ENCODE data around the gene KATNAL1. TPM values are rescaled to one million over a fixed set of nuclear protein-coding genes. Genes with fewer than 3 reads are reported as not detected.

The KATNAL1 gene
- total RNA-seq, 1 experiment from 2014 or later: 6.1 TPM

- Mint-ChIP-seq H3K36me3 (ENCODE audit: insufficient read depth, unreplicated experiment) (peaks cover 12% of the 10 kb centered on the region), H3K4me1 (ENCODE audit: insufficient read depth, unreplicated experiment) (no peaks in the 10 kb centered on the region), H3K27me3 (ENCODE audit: insufficient read depth, unreplicated experiment) (no peaks in the 10 kb centered on the region), H3K9me3 (ENCODE audit: unreplicated experiment) (no peaks in the 10 kb centered on the region), H3K27ac (ENCODE audit: low read depth, unreplicated experiment) (no peak overlapping the region), H3K4me3 (ENCODE audit: unreplicated experiment) (no peak overlapping the region)
- ChIA-PET POLR2A (interaction anchor here (0.6 kb wide), 1 partner anchor 203 kb away, joined by 3 read pairs; no protein-coding TSS in a partner anchor), CTCF (interaction anchor here (0.6 kb wide), 1 partner anchor 59 kb away, joined by 3 read pairs; no protein-coding TSS in a partner anchor)
- intact Hi-C loops (cut with micrococcal nuclease): no loop called here
- TF ChIP-seq, protein P1, sequence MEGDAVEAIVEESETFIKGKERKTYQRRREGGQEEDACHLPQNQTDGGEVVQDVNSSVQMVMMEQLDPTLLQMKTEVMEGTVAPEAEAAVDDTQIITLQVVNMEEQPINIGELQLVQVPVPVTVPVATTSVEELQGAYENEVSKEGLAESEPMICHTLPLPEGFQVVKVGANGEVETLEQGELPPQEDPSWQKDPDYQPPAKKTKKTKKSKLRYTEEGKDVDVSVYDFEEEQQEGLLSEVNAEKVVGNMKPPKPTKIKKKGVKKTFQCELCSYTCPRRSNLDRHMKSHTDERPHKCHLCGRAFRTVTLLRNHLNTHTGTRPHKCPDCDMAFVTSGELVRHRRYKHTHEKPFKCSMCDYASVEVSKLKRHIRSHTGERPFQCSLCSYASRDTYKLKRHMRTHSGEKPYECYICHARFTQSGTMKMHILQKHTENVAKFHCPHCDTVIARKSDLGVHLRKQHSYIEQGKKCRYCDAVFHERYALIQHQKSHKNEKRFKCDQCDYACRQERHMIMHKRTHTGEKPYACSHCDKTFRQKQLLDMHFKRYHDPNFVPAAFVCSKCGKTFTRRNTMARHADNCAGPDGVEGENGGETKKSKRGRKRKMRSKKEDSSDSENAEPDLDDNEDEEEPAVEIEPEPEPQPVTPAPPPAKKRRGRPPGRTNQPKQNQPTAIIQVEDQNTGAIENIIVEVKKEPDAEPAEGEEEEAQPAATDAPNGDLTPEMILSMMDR (IDR thresholded peaks at IDR 0.05; ENCODE audit: unreplicated experiment): no peak
- peak; percentile 26 for DNase-seq (ENCODE audit: unreplicated experiment)
- no TSS peak for BruUV-seq (replicated peaks)
Observed at GRCh38 chr13:30191491-30192100, 115.8 kb downstream of the KATNAL1 start.

- TF ChIP-seq, protein P1 (IDR thresholded peaks at IDR 0.05; ENCODE audit: unreplicated experiment): no peak
- CTCF ChIA-PET: no interaction called here
Observed at GRCh38 chr13:30186634-30187415, 120.5 kb downstream of the KATNAL1 start.

DNA sequence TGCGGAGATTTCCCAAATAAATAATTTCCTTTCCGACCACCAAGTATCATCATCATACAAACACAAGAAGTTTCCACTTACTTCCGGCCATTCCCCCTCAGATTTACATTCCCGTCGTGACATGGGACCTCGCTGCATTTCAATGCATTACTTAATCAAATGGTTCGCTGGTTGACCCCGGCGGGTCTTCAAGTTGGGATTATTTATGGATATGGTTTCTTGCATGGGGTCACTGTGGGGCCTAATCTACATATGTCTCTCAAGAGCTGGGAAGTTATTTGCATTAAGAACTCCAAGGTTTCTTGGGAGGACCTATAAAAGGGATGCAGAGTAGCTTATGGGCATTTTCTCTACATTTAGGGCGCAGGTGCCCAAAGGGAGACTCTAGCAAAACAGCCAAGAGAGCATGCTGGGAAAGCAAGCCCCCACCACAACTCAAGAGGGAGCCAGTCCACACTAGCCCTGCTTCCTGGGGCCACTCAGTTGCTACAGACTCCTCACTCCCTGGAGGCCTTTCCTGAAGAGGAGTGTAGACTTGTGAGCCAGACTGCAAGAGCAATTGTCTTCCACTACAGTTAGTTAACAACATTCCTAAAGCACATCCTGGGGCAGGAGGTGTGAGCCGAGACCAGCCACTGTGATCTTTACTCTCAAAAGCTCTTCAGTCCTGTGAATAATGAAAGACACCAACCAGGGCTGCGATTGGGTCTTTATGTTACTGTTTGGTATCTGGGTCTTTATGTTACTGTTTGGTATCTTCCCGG is 125.3 kb downstream of the KATNAL1 start:
- intact Hi-C loops (cut with micrococcal nuclease): no loop called here
- no peak overlapping the region for H3K27ac Mint-ChIP-seq (ENCODE audit: low read depth, unreplicated experiment)
- no peak overlapping the region for H3K4me3 Mint-ChIP-seq (ENCODE audit: unreplicated experiment)
- H3K27me3 Mint-ChIP-seq (ENCODE audit: insufficient read depth, unreplicated experiment): no peaks in the 10 kb centered on the region
- TSS peak; percentile 80 for BruUV-seq (replicated peaks)
- no peak for DNase-seq (ENCODE audit: unreplicated experiment)
- CTCF ChIA-PET: no interaction called here
- TF ChIP-seq, protein P1 (IDR thresholded peaks at IDR 0.05; ENCODE audit: unreplicated experiment): no peak
- H3K4me1 Mint-ChIP-seq (ENCODE audit: insufficient read depth, unreplicated experiment): no peaks in the 10 kb centered on the region
- POLR2A ChIA-PET: no interaction called here
- H3K9me3 Mint-ChIP-seq (ENCODE audit: unreplicated experiment): no peaks in the 10 kb centered on the region
- H3K36me3 Mint-ChIP-seq (ENCODE audit: insufficient read depth, unreplicated experiment): no peaks in the 10 kb centered on the region

More at GRCh38 chr13:30186634-30187415, 120.5 kb downstream of the KATNAL1 start:
- POLR2A ChIA-PET: interaction anchor here (0.6 kb wide), 1 partner anchor 950 kb away, joined by 3 read pairs; no protein-coding TSS in a partner anchor
- Mint-ChIP-seq H3K4me1 (ENCODE audit: insufficient read depth, unreplicated experiment) (no peaks in the 10 kb centered on the region), H3K27ac (ENCODE audit: low read depth, unreplicated experiment) (no peak overlapping the region), H3K36me3 (ENCODE audit: insufficient read depth, unreplicated experiment) (no peaks in the 10 kb centered on the region), H3K27me3 (ENCODE audit: insufficient read depth, unreplicated experiment) (no peaks in the 10 kb centered on the region), H3K9me3 (ENCODE audit: unreplicated experiment) (no peaks in the 10 kb centered on the region), H3K4me3 (ENCODE audit: unreplicated experiment) (no peak overlapping the region)
- intact Hi-C loops (cut with micrococcal nuclease): no loop called here
- DNase-seq (ENCODE audit: unreplicated experiment): no peak
- BruUV-seq (replicated peaks): no TSS peak
